CD14-positive monocyte (primary cell): ENCODE results near the gene GPD2. TPM values are rescaled to one million over a fixed set of nuclear protein-coding genes. Genes with fewer than 3 reads are reported as not detected.

Experiments used
- DNase-seq, 3 donors: peaks; one replicate each; pipeline ENCODE4 v3.0.0-alpha.2; 2011 to 2022
- H2AFZ ChIP-seq: 2 replicates; pipeline ENCODE4 v1.6.0; 2012; ENCODE audit warnings: mild to moderate bottlenecking, low read depth, low read length, inconsistent platforms; ENCODE audit not compliant: insufficient read depth, poor library complexity, severe bottlenecking
- H3K27ac ChIP-seq, 2 donors: 1 replicate in 1 of 2; 2 replicates in 1 of 2; pipeline ENCODE4 v1.5.1; 2012 to 2013; ENCODE audit warnings: low read length in 2 of 2, control low read depth in 1 of 2, inconsistent platforms in 1 of 2, low read depth in 1 of 2, mild to moderate bottlenecking in 1 of 2
- H3K27me3 ChIP-seq, 2 donors: one replicate each; pipeline versions ENCODE4 v1.6.0 to v1.6.1; 2011 to 2013; ENCODE audit warnings: low read length in 2 of 2; ENCODE audit not compliant: control insufficient read depth in 2 of 2, insufficient read depth in 2 of 2
- H3K36me3 ChIP-seq, 2 donors: replicated peaks in 1 of 2; 1 replicate in 1 of 2; 2 replicates in 1 of 2; pipeline versions ENCODE4 v1.5.1 to v1.6.1; 2012 to 2013; ENCODE audit warnings: low read length in 2 of 2, control low read depth in 1 of 2, inconsistent platforms in 1 of 2, mild to moderate bottlenecking in 1 of 2; ENCODE audit not compliant: insufficient read depth in 2 of 2, control insufficient read depth in 1 of 2
- H3K4me1 ChIP-seq, 2 donors: 1 replicate in 1 of 2; 2 replicates in 1 of 2; pipeline versions ENCODE4 v1.5.1 to v1.6.1; 2012 to 2013; ENCODE audit warnings: low read length in 2 of 2, control low read depth in 1 of 2, inconsistent platforms in 1 of 2, mild to moderate bottlenecking in 1 of 2, moderate library complexity in 1 of 2; ENCODE audit not compliant: insufficient read depth in 2 of 2, control insufficient read depth in 1 of 2
- H3K4me2 ChIP-seq: replicated peaks from 2 replicates; pipeline ENCODE3; 2012; ENCODE audit warnings: low read length, moderate library complexity, mild to moderate bottlenecking; ENCODE audit not compliant: poor library complexity, severe bottlenecking; ENCODE audit errors: extremely low read depth
- H3K4me3 ChIP-seq, 3 experiments: fragments of 200-600 bp in 1 of 3; sonication (generic) in 1 of 3; replicated peaks in 1 of 3; 1 replicate in 2 of 3; 2 replicates in 1 of 3; pipeline ENCODE4 v1.5.1; 2011 to 2013; ENCODE audit warnings: low read length in 3 of 3, mild to moderate bottlenecking in 3 of 3, control low read depth in 2 of 3, low read depth in 2 of 3, inconsistent platforms in 1 of 3, moderate library complexity in 1 of 3
- H3K79me2 ChIP-seq: 2 replicates; pipeline ENCODE4 v1.6.0; 2012; ENCODE audit warnings: mild to moderate bottlenecking, control low read depth, inconsistent platforms, low read length, moderate library complexity; ENCODE audit not compliant: insufficient read depth
- H3K9ac ChIP-seq: 2 replicates; pipeline ENCODE4 v1.6.0; 2017; ENCODE audit warnings: low read length, mild to moderate bottlenecking; ENCODE audit not compliant: insufficient read depth, poor library complexity, severe bottlenecking
- H3K9me3 ChIP-seq, 2 donors: replicated peaks in 1 of 2; 1 replicate in 1 of 2; 2 replicates in 1 of 2; pipeline versions ENCODE4 v1.5.1 to v1.6.1; 2012 to 2013; ENCODE audit warnings: low read length in 2 of 2, control low read depth in 1 of 2; ENCODE audit not compliant: control insufficient read depth in 1 of 2, insufficient read depth in 1 of 2
- H4K20me1 ChIP-seq: 2 replicates; pipeline ENCODE4 v1.6.0; 2012; ENCODE audit warnings: mild to moderate bottlenecking, low read length, control low read depth, moderate library complexity; ENCODE audit not compliant: insufficient read depth
- H3K27ac Mint-ChIP-seq, 7 donors: one replicate each; pipeline ENCODE4 v1.8.0; 2020; ENCODE audit warnings: mild to moderate bottlenecking in 7 of 7, mixed read lengths in 7 of 7, moderate library complexity in 6 of 7, inconsistent platforms in 2 of 7
- H3K27me3 Mint-ChIP-seq, 3 donors: one replicate each; pipeline ENCODE4 v1.8.0; 2021 to 2022; ENCODE audit warnings: low read depth in 3 of 3, mild to moderate bottlenecking in 3 of 3, mixed read lengths in 3 of 3, moderate library complexity in 3 of 3, inconsistent platforms in 1 of 3
- H3K36me3 Mint-ChIP-seq, 2 donors: one replicate each; pipeline ENCODE4 v1.8.0; 2020; ENCODE audit warnings: mixed read lengths in 2 of 2, inconsistent platforms in 1 of 2, mild to moderate bottlenecking in 1 of 2
- H3K4me1 Mint-ChIP-seq: one replicate; pipeline ENCODE4 v1.8.0; 2020; ENCODE audit warnings: mild to moderate bottlenecking, mixed read lengths
- H3K4me3 Mint-ChIP-seq, 2 donors: one replicate each; pipeline ENCODE4 v1.8.0; 2020; ENCODE audit warnings: mild to moderate bottlenecking in 2 of 2, mixed read lengths in 2 of 2, moderate library complexity in 1 of 2
- H3K9me3 Mint-ChIP-seq, 7 donors: one replicate each; pipeline ENCODE4 v1.8.0; 2020 to 2022; ENCODE audit warnings: mixed read lengths in 7 of 7, mild to moderate bottlenecking in 6 of 7, moderate library complexity in 6 of 7, inconsistent platforms in 2 of 7
- WGBS: methylation state at CpG from one replicate; pipeline ENCODE4 v1.1.5; 2013; ENCODE audit warnings: missing lambda C conversion rate; ENCODE audit not compliant: insufficient coverage; 5-methylcytosine and 5-hydroxymethylcytosine counted together
- intact Hi-C, 2 donors: fragments of 100-400 bp; cut with micrococcal nuclease; formaldehyde crosslinking; loops; one replicate each; pipeline versions ENCODE4 v1.15.0 to v1.15.1; 2023
- polyA plus RNA-seq, 3 donors: library from polyadenylated mRNA; depleted of rRNA in 1 of 3; unstranded in 2 of 3; stranded (reverse) in 1 of 3; fragments of 300-500 nt in 2 of 3; fragments of >200 nt in 1 of 3; fragmentation: Illumina TruSeq in 2 of 3; gene quantifications; 1 replicate in 2 of 3; 2 replicates in 1 of 3; pipeline ENCODE4 v1.2.3, GENCODE V29; 2012 to 2021
- TF ChIP-seq, protein P1 (sequence below): fragments of 200-600 bp; IDR thresholded peaks from one replicate; pipeline ENCODE4 v1.8.0; 2022; ENCODE audit warnings: antibody characterized with exemption, mild to moderate bottlenecking

GPD2 gene
- polyA plus RNA-seq, 3 donors = 13.4 to 17.1 (median 14.5) TPM

DNA sequence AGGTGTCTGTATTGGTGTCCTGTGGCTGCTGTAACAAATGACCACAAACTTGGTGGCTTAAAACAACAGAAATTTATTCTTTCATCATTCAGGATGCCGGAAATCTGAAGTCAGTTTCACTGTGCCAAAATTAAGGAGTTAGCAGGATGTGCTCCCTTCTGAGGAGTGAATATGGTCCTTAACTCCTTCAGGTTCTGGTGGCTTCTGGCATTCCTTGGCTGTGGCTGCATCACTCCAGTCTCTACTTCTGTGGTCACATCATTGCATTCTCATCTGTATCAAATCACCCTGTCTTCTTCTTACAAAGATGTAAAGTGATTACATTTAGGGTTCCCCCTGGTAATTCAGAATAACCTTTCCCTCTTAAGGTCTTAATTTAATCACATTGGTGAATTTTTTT, 12.6 kb downstream of the GPD2 start:
- Histone ChIP-seq H3K79me2 (peaks cover 85% of the 10 kb centered on the region), H4K20me1 (peaks cover 45% of the 10 kb centered on the region), H2AFZ (no peak overlapping the region), H3K4me3 (no peak overlapping the region), H3K9me3 (no peaks in the 10 kb centered on the region), H3K27me3 (no peaks in the 10 kb centered on the region), H3K4me1 (peaks cover 9 to 21% of the 10 kb centered on the region in 2 donors), H3K9ac (no peak overlapping the region), H3K27ac (peak overlapping the region in 1 of 2 donors; percentile 63), H3K36me3 (no peaks in the 10 kb centered on the region), H3K4me2 (no peak overlapping the region)
- peaks cover 9 to 18% of the 10 kb centered on the region in 2 donors for H3K36me3 Mint-ChIP-seq
- no peak for DNase-seq
- H3K4me3 Mint-ChIP-seq = no peak overlapping the region
- intact Hi-C loops = no loop called here
- peaks cover 0 to 2% (median 0%) of the 10 kb centered on the region in 3 donors for H3K27me3 Mint-ChIP-seq
- no peaks in the 10 kb centered on the region for H3K9me3 Mint-ChIP-seq
- no CpG with 5 or more reads among the region's 1 CpG for WGBS
- TF ChIP-seq, protein P1, sequence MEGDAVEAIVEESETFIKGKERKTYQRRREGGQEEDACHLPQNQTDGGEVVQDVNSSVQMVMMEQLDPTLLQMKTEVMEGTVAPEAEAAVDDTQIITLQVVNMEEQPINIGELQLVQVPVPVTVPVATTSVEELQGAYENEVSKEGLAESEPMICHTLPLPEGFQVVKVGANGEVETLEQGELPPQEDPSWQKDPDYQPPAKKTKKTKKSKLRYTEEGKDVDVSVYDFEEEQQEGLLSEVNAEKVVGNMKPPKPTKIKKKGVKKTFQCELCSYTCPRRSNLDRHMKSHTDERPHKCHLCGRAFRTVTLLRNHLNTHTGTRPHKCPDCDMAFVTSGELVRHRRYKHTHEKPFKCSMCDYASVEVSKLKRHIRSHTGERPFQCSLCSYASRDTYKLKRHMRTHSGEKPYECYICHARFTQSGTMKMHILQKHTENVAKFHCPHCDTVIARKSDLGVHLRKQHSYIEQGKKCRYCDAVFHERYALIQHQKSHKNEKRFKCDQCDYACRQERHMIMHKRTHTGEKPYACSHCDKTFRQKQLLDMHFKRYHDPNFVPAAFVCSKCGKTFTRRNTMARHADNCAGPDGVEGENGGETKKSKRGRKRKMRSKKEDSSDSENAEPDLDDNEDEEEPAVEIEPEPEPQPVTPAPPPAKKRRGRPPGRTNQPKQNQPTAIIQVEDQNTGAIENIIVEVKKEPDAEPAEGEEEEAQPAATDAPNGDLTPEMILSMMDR = no peak
- peak overlapping the region; percentile 20 to 85 (median 53) for H3K27ac Mint-ChIP-seq
- H3K4me1 Mint-ChIP-seq = peaks cover 62% of the 10 kb centered on the region

DNA sequence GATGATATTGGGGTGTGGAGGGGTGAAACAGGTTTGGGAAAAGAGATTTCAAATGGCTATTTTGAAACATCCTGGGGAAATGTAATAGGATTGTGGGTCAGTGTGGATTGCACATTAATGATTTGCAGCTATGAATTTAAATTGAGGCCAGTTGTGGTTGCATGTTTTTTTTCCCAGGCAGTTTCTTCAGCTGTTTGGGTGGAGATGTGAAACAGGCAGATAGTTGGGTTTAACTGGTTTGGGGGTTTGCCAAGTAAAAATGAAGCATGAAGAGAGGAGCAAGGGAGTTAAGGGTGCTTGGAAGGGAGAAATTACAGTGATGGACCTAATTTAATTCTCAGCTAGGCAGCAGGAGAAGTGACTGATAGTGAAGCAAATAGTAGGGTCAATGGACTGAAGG, 16.8 kb downstream of the GPD2 start:
- Histone ChIP-seq H3K4me2 (no peak overlapping the region), H3K4me1 (peaks cover 9 to 28% of the 10 kb centered on the region in 2 donors), H3K9ac (no peak overlapping the region), H4K20me1 (peaks cover 65% of the 10 kb centered on the region), H3K4me3 (no peak overlapping the region), H3K36me3 (no peaks in the 10 kb centered on the region), H2AFZ (no peak overlapping the region), H3K27me3 (no peaks in the 10 kb centered on the region), H3K9me3 (no peaks in the 10 kb centered on the region), H3K79me2 (peaks cover 85% of the 10 kb centered on the region), H3K27ac (peak overlapping the region in 1 of 2 donors; percentile 45)
- no peak overlapping the region for H3K4me3 Mint-ChIP-seq
- no peaks in the 10 kb centered on the region for H3K9me3 Mint-ChIP-seq
- H3K36me3 Mint-ChIP-seq = peaks cover 8 to 12% of the 10 kb centered on the region in 2 donors
- peaks cover 66% of the 10 kb centered on the region for H3K4me1 Mint-ChIP-seq
- no peaks in the 10 kb centered on the region for H3K27me3 Mint-ChIP-seq
- H3K27ac Mint-ChIP-seq = peak overlapping the region in 2 of 7 donors; percentile 26 to 52
- intact Hi-C loops = no loop called here
- no peak for DNase-seq
- TF ChIP-seq, protein P1 = no peak
